IMR-90 (cell line): ENCODE data around the gene ATP6V1G1.

Source experiments
- CHD1 ChIP-seq: IDR thresholded peaks from 2 replicates; pipeline ENCODE4 v1.6.1; 2012; ENCODE audit warnings: low read depth, low read length, improper control_type of control experiment
- POLR2A ChIP-seq: IDR thresholded peaks from 2 replicates; pipeline ENCODE4 v1.6.1; 2012; ENCODE audit warnings: mild to moderate bottlenecking, low read depth, low read length
- RAD21 ChIP-seq: IDR thresholded peaks from 2 replicates; pipeline ENCODE4 v1.6.1; 2012; ENCODE audit warnings: low read length, improper control_type of control experiment
- RFX5 ChIP-seq: IDR thresholded peaks from 2 replicates; pipeline ENCODE4 v1.8.0; 2012; ENCODE audit warnings: low read depth, mild to moderate bottlenecking, low read length, moderate library complexity
- TF ChIP-seq, protein P1 (sequence below): conservative IDR thresholded peaks from 2 replicates; pipeline ENCODE4 v1.5.1; 2012; ENCODE audit warnings: mild to moderate bottlenecking, low read depth, low read length, improper control_type of control experiment
- TF ChIP-seq, protein P2 (sequence below): fragments of 150-350 bp; IDR thresholded peaks from 2 replicates; pipeline ENCODE4 v1.6.1; 2017; ENCODE audit warnings: mild to moderate bottlenecking, antibody characterized with exemption, low read length, low read depth

DNA sequence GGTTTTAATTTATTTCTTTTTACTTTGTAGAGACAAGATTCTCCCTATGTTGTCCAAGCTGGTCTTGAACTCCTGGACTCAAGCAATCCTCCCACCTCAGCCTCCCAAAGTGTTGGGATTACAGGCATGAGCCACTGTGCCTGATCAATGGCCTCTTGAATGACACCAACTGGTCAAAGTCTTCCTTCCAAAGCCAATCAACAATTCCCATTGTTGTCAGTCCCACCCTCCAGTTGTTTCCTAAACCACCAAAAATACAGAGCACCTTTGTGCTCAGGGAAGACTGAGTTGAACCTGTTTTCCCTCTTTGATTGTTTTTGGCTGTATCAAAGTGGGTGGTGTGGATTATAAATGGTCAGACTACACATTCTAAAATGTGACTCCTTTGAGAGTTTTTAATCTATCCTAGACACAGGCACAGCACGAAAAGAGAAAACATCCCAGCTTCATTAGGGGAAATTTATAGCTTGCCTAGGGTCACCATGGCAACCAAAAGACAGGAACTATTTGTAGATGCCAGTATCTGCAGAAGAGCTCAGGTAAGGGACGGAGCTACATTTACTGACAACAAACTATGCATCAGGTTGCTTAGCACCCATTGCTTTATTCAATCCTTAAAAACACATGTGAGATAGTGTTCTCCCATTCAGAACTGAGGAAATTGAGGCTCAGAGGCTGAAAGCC is 27.6 kb upstream of the ATP6V1G1 start:
- TF ChIP-seq, protein P1, sequence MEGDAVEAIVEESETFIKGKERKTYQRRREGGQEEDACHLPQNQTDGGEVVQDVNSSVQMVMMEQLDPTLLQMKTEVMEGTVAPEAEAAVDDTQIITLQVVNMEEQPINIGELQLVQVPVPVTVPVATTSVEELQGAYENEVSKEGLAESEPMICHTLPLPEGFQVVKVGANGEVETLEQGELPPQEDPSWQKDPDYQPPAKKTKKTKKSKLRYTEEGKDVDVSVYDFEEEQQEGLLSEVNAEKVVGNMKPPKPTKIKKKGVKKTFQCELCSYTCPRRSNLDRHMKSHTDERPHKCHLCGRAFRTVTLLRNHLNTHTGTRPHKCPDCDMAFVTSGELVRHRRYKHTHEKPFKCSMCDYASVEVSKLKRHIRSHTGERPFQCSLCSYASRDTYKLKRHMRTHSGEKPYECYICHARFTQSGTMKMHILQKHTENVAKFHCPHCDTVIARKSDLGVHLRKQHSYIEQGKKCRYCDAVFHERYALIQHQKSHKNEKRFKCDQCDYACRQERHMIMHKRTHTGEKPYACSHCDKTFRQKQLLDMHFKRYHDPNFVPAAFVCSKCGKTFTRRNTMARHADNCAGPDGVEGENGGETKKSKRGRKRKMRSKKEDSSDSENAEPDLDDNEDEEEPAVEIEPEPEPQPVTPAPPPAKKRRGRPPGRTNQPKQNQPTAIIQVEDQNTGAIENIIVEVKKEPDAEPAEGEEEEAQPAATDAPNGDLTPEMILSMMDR = no peak
- no peak for TF ChIP-seq POLR2A
- TF ChIP-seq RAD21 = no peak
- TF ChIP-seq, protein P2, sequence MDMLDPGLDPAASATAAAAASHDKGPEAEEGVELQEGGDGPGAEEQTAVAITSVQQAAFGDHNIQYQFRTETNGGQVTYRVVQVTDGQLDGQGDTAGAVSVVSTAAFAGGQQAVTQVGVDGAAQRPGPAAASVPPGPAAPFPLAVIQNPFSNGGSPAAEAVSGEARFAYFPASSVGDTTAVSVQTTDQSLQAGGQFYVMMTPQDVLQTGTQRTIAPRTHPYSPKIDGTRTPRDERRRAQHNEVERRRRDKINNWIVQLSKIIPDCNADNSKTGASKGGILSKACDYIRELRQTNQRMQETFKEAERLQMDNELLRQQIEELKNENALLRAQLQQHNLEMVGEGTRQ = no peak
- TF ChIP-seq CHD1 = no peak
- no peak for TF ChIP-seq RFX5
